HG02798 (cell line): ENCODE results near the gene ACOT6.
"Not testable (repeated sequence)": the region's sequence is repeated elsewhere in the genome, so short reads cannot be mapped to it uniquely, and the experiment has no call there.

Source experiments
- ATAC-seq: cut with Tn5 transposase; IDR thresholded peaks from one replicate; pipeline ENCODE4 v1.9.1; 2021; ENCODE audit warnings: mild to moderate bottlenecking; ENCODE audit not compliant: unreplicated experiment, poor library complexity

ACOT6 gene

DNA sequence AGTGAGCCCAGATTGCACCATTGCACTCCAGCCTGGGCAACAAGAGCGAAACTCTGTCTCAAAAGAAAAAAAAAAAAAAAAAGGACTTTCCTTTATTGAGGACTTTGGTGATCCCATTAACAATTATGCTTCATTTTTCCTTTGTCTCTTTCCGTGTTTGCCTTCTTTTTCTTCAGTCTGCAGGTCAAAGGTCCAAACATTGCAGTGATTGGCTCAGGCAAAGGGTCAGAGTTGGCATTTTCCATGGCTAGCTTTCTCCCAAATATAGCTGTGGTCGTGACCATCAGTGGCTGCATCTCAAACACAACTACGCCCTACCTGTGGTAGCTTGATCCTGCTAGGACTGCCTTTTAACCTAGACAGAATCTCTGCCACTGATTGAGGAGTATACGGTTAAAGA, 25.5 kb downstream of the ACOT6 start:
- ATAC-seq: no peak

DNA sequence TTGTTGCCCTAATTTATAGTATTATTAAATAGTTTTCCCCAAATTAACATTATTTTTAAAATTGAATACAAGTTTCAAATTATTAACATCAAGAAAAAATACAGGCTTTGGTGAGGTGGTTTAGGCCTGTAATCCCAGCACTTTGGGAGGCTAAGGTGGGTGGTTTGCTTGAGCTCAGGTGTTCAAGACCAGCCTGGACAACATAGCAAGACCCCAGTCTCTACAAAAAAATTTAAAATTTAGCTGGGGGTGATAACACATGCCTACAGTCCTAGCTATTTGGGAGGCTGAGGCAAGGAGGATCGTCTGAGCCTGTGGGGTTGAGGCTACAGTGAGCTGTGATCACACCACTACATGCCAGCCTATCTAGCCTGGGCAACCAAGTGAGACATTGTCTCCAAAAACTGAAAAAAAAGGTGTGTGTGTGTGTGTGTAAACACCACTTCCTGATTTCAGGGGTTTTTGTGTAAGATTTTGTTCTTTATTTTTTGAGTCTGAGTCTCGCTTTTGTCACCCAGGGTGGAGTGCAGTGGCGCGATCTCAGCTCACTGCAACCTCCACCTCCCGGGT, 28.6 kb downstream of the ACOT6 start:
- no peak for ATAC-seq

DNA sequence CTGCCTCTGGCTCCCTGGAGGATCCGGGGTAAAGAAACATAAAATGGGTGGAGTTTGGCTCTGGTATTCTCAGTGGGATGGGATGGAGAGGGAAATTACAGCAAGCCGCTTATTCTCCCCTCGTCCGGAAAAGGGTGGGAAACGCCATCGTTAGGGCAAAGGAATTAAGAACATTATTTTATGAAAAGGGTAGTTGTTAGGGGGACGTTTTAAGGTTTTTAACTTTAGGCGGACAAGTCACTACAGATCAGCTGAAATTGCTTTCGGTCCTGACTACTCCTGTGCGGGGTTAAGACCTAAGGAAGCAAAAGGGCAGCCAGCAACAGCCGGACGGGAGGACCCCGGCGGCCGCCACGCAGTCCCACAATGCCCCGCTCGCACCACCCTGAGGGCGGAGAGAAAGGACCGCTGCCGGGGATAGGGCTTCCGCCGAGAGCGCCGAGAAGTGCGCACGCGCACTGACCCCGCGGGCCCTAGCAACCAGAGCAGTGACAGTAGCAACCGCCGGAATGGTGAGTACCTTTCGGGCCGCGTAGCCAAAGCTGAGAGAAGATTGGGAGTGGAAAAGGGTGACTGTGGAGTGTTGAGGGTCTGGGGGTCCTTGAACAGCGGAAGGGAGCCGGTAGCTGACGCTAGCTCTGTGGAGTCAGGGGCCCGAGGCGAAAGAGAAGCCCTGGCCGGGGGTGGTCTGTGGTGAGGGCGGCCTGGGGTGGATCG, 32.4 kb downstream of the ACOT6 start, which contains the start of gene DNAL1:
TSS of gene DNAL1 (plus strand) at position 456 of the 717 bp plus-strand sequence. CDS start at position 510, 54 bp downstream.
- peak; percentile 99 for ATAC-seq

DNA sequence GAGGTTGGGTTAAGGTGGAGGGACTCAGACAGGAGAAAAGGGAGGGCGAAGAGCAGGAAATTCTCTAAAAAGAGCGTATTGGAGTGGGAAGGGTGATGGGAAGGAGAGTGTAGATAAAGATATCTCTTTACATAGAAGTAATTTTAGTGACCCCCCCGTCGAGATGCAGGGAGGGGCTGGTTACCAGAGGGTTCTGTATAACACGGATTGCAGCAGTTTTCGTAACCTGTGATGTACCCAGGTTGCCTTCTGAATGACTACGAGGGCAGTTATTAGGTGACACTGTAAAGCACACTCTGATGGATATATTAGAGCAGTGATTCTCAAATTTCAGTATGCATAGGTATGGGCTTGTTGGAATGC, 32.9 kb downstream of the ACOT6 start:
- no peak for ATAC-seq

DNA sequence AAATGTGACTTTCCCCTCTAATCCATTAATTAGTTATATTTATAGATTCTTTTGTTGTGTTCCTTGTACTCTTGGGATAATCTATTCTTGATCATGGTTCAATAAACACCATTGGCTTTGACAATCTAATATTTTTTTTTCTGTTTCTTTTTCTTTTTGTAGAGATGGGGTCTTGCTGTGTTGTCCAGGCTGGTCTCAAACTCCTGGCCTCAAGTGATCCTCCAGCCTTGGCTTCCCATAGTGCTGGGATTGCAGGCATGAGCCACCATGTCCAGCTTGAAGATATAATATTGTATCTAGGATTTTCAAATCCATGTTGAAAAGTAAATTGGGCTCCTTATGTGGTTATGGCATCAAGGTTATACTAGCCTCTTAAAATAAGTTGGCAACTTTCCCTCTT, 38.7 kb downstream of the ACOT6 start:
- no peak for ATAC-seq

DNA sequence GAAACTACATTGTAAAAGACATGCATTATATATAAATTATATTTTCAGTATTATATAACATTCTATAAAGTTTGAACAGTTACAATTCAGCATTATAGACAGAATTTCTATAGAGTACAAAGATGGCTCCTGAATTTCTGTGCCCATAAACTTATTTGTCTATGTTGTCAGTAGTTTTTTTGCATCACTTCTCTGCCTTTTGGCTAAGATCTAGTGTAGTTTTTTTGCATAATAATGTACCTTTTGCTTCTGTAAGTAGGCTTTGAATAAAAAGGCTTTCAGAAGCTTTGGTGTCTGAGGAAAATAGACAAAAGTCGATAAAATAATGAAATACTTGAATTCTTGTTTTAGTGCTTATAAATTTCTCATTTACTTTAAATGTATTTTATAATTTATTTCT, 43.5 kb downstream of the ACOT6 start:
- no peak for ATAC-seq

DNA sequence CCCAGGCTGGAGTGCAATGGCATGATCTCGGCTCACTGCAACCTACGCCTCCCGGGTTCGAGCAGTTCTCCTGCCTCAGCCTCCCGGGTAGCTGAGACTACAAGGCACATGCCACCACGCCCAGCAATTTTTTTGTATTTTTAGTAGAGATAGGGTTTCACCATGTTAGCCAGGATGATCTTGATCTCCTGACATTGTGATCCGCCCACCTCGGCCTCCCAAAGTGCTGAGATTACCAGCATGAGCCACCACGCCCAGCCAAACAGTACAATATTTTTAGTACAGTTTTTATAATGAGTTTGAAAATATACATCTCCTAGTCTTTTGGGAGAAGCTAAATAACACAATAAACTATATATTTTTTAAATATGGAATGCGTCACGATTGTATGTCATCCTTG, 46.9 kb downstream of the ACOT6 start:
- ATAC-seq: not testable (repeated sequence)

DNA sequence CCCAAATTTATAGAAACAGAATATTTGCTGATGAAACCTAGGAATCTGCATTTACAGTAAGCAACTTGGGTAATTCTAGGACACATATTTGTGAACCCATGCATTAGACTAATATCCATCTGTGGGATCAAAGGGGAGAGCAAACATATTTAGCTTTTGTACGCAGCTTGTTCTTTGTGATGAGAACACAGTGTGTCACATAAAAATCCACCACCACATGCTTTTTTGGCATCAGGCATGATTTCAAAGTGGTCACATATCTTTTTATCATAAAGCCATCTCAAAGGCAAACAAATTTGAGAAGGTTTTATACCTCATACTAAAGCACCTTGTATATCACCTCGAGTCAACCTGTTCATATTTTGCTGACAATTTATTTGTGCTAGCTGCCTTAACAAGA, 48.2 kb downstream of the ACOT6 start:
- no peak for ATAC-seq

DNA sequence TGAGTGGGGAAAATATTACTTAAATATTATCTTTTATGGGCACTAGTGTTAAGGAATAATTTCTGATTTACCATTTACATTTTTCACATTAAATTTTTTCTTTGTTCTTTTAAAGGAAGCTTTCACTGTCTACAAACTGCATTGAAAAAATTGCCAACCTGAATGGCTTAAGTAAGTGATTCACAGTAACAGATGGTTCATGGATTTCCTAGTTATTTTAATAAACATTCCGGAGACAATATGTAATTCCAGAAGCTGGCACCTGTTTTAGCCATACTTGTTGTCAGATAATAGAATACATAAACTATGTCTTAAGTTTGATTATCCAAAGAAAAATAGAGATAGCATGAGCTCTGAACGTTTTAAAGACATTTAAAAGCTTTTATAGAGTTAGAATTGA, 49.6 kb downstream of the ACOT6 start:
- no peak for ATAC-seq

DNA sequence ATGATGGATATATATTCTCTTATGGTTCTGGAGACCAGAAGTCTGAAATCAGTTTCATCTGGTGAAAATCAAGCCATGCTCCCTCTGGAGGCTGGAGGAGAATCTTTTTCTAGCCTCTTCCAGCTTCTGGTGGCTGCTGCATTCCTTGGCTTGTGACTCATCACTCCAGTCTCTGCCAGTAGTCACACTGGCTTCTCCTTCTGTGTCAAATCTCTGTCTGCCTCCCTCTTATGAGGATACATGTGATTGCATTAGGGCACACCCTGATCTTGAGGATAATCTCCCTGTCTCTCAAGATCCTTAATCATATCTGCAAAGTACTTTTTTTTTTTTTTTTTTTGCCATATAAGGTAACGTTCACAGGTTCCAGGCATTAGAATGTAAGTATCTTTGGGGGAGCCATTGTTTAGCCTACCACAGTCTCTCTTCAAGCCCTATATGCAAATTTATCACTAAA, 50.2 kb downstream of the ACOT6 start:
- no peak for ATAC-seq

DNA sequence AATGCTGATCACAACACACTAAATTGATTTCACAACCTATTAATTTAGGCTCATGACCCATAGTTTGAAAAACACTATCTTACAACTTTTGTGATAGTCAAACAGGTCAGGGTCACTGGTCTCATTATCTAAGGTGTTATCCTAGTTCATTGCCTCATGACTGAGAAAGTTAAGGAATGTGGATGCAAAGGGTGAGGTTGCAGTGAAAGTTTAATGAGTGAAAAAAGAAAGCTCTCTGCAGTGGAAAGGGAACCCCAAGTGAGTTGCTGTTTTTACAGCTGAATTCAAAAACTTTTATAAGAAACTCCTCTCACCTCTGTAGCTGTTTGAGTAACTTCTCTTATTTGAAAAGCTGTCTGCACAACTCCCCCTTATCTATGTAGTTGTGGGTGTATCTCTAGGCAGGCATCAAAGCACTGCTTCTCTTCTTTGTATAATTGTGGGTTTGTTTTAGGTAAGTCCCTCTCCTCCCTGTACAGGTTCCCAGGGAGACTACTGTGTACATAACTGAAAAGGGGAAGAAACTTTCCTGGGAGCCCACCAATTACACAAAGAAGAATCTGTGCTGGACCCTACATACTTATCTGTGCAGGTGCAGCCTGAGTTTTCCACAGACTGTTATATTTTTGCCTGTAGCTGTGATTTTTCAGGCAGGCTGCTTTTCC, 51.4 kb downstream of the ACOT6 start:
- ATAC-seq: no peak

DNA sequence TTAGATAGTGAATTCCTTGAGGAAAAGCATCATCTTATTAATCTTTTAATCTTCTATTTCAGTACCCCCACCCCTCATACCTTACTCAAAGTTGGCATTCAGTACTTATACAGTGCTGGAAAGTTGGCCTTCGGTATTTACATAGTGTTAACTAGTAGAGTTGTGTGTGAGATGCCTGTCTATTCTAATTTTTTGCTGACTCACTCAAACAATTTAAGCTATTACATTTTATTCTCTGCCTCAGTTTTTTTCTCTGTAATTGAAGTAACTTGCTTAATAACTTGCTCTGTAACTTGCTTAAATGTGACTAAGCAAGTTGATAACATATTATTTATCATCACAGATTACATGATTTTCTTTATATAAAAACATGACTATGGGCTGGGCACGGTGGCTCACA, 52.8 kb downstream of the ACOT6 start:
- ATAC-seq: no peak

DNA sequence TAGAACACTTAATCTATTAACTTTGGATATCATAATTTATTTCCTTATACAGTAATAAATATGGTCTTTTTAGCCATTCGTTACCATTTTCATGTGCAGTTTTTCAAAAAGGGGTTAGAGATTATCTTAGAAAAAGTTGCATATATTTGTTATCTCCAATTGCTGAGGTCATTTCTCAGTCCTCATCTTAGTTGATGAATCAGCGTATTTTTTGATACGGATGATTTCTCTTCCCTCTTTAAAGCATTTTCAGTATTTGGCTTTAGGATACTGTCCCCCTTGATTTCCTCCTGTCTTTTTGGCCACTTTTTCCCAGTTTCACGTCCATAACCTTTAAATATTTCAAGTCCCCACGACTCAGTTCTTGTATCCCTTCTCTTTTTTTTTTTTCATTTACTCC, 54.3 kb downstream of the ACOT6 start:
- ATAC-seq: no peak

DNA sequence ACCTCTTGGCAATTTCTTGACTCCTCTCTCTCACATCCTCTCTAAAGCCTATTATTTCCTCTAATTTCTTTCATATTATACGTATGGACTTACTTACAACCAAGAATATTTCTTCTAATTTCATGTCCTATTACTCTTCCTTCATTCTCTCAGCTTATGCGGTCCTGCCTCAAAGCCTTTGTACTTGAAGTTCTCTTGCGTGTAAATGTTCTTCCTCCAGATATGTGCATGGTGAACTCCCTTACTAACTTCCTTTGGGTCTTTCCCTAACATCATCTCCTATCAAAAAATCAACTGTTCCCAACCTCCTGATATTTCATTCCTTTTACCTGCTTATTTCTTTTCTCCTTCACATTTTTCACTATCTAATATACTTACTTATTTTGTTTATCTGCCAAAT, 55.5 kb downstream of the ACOT6 start:
- no peak for ATAC-seq
